ENCODE data around the gene KLHL40.

The KLHL40 gene, protein sequence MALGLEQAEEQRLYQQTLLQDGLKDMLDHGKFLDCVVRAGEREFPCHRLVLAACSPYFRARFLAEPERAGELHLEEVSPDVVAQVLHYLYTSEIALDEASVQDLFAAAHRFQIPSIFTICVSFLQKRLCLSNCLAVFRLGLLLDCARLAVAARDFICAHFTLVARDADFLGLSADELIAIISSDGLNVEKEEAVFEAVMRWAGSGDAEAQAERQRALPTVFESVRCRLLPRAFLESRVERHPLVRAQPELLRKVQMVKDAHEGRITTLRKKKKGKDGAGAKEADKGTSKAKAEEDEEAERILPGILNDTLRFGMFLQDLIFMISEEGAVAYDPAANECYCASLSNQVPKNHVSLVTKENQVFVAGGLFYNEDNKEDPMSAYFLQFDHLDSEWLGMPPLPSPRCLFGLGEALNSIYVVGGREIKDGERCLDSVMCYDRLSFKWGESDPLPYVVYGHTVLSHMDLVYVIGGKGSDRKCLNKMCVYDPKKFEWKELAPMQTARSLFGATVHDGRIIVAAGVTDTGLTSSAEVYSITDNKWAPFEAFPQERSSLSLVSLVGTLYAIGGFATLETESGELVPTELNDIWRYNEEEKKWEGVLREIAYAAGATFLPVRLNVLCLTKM

DNA sequence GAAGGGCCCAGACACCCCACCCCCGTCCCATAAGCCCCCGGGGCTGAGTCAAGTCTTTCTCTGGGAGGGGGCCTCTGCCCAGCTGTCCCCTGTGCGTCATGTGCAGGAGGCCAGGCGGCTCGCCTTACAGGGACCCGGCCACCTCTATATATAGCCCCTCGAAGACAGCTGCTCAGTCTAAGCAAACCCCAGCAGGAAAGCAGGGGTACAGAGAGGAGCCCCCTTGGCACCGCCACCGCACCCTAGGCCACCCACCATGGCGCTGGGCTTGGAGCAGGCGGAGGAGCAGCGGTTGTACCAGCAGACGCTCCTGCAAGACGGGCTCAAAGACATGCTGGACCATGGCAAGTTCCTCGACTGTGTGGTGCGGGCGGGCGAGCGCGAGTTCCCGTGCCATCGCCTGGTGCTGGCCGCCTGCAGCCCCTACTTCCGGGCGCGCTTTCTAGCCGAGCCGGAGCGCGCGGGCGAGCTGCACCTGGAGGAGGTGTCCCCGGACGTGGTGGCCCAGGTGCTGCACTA, at the start of gene KLHL40:
Gene KLHL40, plus strand, starts transcription at position 175 of the 519 bp plus-strand sequence. Its CDS starts 82 bp downstream, at position 257.
- DNase-seq (ENCODE audit: low read depth in 3 of 3), result no peak

DNA sequence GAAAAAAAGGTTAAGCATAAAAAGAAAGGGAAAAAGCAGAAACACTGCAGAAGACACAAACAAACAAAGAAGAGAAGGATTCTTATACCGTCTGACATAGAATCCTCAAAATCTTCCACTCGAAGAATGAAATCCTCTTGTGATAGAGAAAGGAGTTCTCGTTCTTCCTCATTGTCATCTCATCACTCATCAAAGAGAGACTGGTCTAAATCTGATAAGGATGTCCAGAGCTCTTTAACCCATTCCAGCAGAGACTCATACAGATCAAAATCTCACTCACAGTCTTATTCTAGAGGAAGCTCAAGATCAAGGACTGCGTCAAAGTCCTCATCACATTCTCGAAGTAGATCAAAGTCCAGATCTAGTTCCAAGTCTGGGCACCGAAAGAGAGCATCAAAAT, 48.3 kb upstream of the KLHL40 start:
- no peak for DNase-seq (ENCODE audit: low read depth in 3 of 3)

DNA sequence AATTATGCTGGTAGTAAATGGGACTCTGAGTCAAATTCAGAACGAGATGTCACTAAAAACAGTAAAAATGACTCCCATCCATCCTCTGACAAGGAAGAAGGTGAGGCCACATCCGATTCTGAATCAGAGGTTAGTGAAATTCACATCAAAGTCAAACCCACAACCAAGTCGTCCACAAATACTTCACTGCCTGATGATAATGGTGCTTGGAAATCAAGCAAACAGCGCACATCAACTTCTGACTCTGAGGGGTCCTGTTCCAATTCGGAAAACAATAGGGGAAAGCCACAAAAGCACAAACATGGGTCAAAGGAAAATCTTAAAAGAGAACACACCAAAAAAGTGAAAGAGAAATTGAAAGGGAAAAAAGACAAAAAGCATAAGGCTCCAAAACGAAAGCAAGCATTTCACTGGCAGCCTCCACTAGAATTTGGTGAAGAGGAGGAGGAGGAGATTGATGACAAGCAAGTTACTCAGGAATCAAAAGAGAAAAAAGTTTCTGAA, 46.9 kb upstream of the KLHL40 start:
- peak in 1 of 3 experiments; percentile 42 for DNase-seq (ENCODE audit: low read depth in 3 of 3)

DNA sequence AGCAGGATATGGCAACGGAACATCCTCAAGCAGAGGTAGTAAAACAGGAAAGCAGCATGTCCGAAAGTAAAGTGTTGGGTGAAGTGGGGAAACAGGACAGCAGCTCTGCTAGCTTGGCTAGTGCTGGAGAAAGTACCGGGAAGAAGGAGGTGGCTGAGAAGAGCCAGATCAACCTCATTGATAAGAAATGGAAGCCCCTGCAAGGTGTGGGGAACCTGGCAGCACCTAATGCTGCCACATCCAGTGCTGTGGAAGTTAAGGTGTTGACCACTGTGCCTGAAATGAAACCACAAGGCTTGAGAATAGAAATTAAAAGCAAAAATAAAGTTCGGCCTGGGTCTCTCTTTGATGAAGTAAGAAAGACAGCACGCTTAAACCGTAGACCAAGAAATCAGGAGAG, 46.1 kb upstream of the KLHL40 start:
- no peak for DNase-seq (ENCODE audit: low read depth in 3 of 3)

DNA sequence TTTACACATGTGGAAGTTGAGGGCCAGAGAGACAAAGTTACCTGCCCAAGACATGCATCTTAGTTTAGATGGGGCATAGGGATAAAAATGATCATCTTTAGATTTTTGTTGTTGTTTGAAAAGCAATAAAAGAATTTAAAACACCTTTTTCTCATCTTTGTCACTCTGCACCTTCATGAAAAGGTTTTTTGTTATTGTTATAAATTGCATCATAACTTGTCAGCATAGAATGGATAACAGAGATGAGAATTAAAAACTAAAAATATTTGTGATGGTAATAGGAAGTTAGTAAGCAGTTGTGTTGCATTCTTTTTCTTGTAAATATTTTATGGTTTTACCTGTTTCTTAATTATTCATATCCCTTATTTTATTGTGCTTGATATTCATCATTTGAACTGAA, 45.2 kb upstream of the KLHL40 start:
- no peak for DNase-seq (ENCODE audit: low read depth in 3 of 3)

DNA sequence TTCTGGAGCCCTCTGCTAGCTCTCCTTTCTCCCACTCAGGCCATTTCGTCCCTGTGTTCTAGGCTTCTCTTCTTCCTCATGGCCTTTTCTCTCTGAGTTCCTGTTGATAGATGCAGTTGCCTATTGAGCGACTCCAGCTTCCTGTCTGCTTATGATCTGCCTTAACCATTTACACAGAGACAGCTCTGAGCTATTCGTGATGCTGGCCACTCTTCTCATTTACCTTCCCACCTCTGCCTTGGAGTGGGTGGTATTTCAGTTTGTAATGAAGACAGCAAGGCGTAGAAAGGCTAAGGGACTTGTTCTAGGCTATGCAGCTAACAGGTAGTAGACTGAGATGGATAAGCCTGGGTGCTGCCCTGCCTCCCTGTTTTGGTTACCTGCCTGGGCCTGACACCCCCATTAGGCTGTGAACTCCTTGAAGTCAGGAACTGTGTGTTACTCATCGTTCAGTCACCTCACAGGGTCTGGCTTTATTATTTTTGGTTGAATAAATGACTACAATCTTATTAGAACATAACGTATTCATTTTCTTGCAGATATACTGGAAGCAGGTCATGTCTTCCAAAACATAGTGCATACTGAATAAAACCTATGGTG, 44.5 kb upstream of the KLHL40 start:
- no peak for DNase-seq (ENCODE audit: low read depth in 3 of 3)

DNA sequence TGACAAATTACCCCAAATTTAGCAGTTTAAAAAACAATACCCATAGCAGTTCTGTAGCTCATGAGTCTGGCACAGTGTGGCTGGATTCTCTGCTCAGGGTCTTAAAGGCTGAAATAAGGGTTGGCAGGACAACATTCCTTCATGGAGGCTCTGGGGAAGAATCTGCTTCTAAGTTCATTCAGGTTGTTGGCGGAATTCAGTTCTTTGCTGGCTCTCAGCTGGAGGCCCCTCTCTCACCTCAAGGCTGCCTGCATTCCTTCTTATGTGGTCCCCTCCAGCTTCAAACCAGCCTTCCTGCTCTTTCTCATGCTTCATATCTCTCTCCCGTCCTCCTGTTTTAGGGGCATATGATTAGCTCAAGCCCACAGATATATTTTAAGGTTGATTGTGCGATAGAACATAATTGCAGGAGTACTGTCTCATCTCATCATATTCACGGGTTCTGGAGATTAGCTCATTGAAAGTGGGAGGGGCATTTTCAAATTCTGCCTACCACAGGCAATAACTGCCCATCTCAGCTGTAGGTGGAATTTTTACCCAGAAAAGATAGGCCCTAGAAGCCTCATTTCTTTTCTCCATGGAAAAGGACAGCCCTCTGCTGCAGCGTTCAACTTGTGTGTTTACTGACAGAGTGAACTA, 37.4 kb upstream of the KLHL40 start:
- DNase-seq (ENCODE audit: low read depth in 3 of 3), result no peak

DNA sequence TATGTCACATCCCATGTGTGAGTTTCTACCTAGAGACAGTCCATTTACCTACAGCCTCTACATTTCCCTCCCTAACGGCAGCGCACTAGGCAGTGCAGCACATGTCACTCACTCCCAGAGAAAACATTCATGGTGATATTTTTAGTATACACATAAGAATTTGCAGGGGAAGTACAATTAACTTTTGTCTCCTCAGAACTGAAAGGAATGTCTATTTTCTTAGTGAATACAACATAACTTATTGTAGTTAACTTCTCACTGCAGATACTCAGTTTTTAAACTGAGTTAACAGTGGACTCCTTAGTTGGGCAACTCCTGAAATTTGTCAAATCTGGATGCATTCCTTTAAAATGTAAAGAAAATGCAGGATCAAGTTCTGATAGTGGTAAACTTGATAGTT, 36.3 kb upstream of the KLHL40 start:
- DNase-seq (ENCODE audit: low read depth in 3 of 3), result no peak

DNA sequence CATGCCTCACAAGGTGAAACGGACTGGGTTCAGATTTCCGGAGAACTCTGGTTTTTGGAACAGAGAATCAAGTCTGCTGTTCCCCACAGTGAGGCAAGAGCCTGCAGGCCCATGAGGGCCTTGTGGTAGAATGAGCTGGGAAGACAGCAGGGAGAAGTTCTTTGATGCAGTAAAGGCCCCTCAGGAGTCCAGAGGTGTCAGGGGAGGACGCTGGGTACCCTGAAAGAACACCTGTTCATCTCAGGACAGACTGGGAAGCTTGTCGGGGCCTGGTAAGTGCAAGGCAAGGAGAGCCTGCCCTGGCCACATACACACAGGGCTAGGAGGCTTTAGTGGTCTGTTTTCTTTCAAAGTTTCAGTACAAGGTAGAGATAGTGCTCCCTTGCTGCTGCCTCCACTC, 35.6 kb upstream of the KLHL40 start:
- no peak for DNase-seq (ENCODE audit: low read depth in 3 of 3)

DNA sequence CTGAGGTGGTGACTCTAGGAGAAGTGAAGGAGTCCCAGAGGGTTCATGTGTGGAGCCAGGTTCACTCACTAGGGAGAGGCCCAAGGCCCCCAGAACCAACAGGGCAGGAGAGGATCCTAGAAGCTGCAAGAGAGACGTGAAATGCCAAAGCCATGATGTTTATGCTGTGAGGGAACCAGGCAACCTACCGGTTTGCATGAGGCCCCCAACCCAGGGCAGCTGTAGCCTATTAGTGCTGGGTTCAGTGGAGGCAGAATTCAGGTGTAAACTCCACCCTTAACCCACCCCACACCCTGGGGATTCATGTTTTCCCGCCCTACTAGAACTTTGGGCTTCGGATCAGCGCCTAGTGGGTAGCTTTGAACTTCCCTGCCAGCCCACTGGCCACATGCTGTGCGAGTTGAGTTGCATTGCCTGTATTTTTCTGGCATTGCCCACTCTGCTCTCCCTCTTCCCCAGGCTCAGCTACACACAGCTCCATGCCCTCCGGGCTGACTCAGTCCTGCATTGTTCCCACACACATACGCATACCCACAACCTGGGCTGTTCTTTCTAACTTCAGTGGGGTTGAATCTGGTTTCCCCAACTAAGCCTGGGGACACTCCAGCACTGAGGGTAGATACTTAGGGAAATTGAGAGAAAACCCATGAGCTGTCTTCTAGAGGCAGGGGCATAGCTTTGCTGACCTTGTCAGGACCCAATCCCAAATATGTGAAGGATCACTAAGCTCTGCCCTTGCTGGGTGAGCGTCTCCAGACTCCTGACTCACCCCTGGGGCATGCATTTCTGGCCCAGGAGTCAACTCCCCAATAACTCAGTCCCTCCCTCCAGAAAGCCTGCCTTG, 33.9 kb upstream of the KLHL40 start:
- no peak for DNase-seq (ENCODE audit: low read depth in 3 of 3)

DNA sequence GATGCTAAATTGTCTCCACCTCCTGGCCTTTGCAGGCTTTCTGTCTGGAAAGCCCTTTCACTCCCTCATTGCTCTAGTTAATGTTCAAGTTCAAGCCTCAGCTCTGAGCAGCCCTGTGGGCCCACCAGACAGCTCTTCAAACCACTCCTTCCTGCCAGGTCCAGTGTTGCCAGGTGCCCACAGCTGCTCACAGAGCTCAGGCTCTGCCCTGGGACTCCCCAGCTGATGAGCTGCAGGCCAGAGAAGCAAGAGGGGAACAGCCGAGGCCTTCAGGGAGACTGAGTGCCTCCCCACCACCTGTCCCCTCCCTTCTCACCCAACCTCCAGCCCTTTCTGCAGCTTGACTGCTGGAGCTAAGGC, 33.1 kb upstream of the KLHL40 start:
- no peak for DNase-seq (ENCODE audit: low read depth in 3 of 3)

DNA sequence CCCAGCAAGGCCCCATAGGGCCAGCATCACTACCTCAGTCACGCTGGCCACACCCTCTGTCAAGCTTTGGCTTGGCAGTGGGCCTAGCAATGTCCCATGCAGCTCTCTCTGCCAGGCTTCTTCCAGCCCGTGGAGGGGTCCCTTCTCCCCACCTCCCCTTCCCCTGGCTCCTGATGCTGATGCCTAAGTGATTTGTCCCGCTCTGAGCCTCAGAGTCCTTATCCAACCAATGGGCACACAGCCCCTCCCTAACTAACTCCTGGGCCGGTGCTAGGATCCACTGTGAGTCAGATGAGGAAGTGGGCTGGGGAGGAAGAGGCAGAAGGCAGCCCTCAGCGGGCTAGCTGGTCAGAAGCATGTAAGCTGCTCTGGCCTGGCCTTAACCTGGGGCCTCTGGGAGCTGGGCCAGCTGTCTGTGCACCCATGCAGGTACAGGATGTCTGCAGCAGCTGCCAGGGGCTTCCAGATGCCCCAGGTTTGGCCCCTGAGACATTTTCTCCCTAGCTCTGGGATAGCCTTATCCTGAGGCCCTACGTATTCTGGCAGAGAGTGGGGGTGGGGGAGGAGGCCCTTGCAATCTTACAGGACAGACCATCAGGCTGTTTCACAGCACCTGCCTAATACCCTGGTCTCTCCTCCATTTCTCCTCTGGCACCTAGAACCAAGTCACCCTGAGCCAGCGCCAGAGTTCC, 32.6 kb upstream of the KLHL40 start:
- no peak for DNase-seq (ENCODE audit: low read depth in 3 of 3)

DNA sequence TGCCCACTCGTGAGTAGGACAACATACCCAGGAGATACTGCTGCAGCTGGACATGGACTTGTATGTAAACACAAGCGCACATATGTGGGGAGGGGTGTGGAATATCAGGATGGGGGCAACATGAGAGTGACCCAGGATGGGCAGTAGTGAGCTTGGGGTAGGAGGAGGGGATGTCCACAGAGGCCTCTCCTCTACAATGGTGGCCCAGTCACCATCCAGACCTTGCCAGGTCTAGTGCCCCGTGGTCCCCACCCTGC, 32.1 kb upstream of the KLHL40 start:
- no peak for DNase-seq (ENCODE audit: low read depth in 3 of 3)

DNA sequence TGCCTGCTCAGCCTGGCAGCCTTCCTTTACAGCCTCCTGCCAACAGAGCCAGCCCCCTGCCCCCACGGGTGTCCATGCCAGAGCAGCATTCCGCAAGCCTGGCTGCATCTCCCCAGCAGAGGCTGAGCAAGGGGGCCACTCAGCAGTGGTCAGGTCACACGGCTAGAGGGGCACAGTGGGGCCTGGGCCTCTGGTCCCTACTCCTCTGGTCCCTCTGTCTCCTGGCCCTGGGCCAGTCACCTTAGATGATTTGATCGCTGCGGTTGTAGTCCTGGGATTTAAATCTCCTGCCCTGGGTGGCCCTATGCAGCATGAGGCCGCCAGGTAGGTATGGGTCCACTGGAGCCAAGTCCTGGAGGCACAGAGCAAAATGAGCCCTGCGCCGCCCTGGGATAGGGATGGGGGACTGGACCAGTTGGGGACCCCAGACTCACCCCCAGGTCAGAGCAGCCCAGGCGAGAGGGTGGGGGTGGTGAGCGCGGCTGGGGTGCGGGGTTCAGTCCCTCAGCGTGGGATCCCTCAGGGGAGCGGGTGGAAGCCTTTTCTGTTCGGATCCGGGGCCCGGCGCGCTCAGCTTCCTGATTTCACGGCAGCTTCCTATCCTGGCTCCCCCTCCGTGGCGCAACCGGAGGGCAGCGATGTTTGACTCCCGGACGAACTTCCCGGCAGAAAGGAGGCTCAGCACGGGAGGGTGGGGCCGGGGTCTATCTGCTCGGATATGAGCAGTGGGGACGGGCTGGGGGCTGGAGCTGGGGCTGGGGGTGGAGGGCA, 31.6 kb upstream of the KLHL40 start, which contains the start of gene ZBTB47:
Gene ZBTB47, plus strand, starts transcription at position 138 of the 771 bp plus-strand sequence. CDS start 4,659 bp downstream, outside the sequence.
- DNase-seq (ENCODE audit: low read depth in 3 of 3), result no peak

DNA sequence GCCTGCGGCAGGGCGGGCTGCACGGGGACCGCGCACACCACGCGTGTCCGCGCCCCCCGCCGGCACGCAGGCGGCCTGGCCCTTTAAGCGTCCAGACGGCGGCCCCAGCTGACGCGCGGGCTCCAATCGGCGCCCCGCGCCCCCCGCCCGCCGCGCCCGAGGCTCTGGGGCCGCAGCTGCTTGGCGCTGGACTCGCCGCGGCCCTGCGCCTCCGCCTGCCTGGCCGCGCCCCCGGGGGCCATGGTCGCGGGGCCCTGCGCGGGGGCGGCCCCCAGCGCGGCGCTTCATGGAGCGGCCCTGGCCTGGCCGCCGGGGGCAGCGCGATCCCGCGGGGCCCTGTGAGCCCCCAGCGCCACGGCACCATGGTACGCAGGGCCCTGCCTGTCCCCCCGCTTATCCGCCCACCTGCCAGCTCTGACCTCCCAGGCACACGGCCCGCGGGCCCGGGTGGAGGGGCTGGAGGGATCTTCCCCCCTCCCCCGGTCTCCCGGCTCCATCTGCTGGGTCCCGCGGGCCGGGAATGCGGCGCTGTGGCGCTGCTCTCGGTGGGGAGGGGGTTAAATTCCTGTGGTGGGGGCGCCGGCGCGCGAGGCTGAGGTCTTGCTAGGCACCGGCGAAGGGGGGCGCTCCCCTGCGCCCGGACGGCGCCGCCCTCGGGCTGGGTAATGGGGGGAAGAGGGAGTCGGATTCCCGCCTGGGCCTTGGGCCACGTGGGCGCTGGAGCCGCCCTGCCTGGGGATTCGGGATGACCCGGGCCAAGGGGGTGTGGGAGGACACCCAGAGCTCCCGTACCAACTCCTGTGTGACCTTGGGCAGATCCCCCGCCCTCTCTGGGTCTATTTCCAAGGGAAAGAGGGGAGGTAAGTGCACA, 30.8 kb upstream of the KLHL40 start:
- DNase-seq (ENCODE audit: low read depth in 3 of 3), result no peak

DNA sequence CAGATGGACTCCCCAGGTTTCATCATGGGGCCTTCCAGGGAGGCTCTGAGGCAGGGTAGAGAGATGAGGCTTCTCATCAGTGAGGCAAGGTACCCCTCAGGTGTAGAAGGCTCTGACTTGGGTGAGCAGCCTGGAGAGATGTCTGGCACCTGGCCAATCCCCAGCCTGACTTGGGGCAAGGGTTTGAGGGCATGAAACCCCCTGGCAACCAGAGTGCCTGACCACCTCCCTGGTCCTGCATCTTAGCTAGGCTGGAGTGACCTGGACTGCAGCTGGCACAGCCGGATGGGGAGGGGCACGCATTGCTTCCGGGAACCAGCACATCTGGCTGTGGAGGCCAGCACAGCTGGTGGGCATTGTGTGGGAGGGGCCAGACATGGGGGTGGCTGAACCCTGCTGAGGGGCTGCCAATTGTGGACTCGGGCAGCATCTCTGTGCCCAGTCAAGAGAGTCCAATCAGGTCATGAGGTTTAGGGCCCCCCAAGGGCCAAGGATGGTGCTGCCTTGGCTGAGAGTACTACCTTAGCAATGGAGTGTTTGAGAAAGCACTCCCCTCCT, 29.9 kb upstream of the KLHL40 start:
- no peak for DNase-seq (ENCODE audit: low read depth in 3 of 3)

DNA sequence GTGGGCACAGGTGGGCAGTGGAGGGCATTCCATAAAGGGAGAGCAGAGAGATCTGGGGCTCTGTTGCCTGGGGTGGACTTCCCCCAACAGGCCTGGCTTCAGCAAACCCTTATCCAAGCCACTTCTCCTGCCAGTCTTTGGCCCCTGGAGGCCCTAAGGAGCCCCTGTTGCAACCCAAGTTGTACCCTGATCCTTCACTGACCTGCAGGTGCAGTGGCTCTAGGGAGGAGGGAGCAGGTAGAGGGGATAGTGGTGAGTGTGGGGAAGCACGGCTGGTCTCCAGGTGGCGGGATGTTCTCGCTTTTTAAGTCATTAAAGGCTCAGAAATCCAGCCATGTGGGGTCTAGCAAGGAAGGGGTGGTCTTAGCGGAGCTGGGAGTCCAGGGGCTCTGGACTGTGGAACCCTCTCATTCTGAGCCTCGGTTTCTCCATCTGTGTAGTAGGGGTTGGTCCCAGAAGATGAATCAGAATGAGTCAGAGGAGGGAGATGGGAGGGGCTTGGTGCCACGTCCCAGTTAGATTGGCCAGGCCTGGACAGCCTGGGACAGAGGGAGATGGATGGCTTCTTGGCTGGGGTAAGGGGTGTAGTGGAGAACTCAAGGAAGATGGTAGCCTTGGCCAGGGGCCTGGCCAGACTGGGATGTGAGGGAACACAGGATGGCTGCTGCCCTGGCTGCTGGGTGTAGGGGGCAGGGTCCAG, 29.2 kb upstream of the KLHL40 start:
- DNase-seq (ENCODE audit: low read depth in 3 of 3), result no peak
